HG03439 (cell line): ENCODE results near the gene RFX8.
"Not testable (repeated sequence)": the region's sequence is repeated elsewhere in the genome, so short reads cannot be mapped to it uniquely, and the experiment has no call there.

Experiments used
- ATAC-seq: cut with Tn5 transposase; IDR thresholded peaks from one replicate; pipeline ENCODE4 v1.9.1; 2021; ENCODE audit warnings: mild to moderate bottlenecking, moderate library complexity; ENCODE audit not compliant: unreplicated experiment

Gene RFX8

DNA sequence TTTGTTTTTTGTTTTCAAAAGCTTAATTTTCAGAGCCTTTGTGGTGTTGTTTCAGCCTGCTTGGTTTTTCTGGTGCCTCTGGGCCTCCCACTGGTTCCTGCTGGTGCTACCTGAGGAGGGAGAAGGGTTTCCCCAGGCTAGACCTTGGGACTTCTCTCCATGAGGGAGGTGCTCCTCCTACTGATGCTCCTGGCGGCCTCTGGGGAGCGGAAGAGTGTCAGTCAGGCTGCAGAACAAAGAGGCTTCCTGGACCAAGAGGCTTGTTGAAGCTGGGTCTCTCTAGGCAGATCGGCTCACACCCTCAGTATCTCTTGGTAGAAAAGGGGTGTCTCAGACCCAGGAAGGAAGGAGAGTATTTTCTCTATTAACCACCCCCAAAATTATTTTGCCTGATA lies 32.2 kb downstream of the RFX8 start:
- ATAC-seq = no peak

DNA sequence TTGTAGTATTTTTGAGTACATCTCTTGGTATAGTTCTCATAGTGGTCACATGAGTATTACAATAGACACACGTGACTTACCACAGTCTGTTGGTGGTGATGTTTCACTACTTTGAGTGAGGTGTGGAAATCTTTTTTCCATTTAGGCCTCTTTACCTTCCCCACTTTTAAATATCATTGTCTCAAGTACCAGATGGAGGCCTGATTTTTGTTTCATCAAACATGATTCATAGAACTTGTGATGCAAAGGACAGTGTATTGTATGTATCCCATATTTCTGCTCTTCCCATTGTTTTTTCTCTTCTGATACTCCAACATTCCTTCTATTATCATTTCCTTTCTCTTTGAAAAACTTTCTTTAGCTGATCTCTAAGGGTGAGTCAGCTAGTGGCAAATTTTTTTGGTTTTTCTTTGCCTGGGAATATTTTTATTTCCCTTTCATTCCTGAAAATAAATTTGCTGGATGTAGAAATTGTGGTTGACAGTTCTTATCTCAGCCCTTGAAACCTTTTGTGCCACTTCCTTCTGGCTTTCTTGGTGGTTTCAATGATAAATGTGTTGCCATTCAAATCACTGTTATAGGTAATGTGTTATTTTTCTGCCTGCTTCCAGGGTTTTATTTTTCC lies 32.8 kb downstream of the RFX8 start:
- no peak for ATAC-seq

DNA sequence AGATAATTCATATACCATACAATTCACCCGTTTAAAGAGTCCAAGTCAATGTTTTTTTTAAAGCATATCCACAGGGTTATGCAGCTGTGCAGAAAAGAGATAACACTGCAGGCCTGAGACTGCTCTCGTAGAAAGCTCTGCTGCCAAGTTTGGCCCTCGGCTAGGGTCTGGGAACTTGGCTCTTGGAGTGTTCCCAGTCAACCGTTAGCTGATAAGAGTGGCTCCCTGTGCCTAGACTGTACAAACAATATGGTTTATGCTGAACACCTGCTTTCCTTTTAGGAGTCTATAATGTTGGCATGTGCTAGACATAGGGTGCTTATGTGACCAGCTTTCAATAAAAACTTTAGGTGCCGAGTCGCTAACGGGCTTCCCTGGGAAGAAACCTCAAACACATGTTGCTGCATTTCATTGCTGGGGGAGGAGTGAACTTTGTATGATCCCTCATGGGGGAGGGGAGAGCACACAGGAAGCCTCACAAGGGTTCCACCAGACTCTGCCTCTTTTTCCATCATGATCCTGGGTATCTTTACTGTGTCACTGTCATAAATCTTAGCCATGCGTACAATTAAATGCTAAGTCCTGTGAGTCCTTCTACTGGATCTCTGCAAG lies 34.7 kb downstream of the RFX8 start:
- ATAC-seq = no peak

DNA sequence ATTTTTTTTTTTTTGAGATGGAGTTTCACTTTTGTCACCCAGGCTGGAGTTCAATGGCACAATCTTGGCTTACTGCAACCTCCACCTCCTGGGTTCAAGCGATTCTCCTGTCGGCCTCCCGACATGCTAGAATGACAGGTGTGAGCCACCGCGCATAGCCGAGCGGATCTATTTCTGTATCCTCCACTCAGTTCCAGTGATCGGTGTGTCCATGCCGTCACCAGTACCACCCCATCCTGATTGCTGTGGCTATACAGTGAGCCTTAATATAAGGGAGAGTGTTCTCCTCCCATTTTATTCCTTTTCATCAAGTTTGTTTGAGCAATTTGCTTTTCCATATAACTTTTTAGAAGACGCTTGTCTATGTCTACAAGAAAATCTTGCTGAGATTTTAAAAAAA lies 35.2 kb downstream of the RFX8 start:
- no peak for ATAC-seq

DNA sequence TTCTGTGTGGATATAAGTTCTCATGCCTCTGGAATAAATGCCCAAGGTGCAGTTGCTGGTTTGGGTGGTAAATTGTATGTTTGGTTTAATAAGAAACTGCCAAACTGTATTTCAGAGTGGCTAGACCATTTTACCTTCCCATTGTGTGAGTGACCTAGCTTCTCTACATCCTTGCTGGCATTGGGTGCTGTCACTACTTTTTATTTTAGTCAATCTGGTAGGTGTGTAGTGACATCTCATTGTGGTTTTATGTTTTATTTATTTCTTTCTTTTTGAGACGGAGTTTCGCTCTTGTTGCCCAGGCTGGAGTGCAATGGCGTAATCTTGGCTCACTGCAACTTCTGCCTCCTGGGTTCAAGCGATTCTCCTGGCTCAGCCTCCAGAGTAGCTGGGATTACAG lies 36.4 kb downstream of the RFX8 start:
- ATAC-seq = not testable (repeated sequence)

DNA sequence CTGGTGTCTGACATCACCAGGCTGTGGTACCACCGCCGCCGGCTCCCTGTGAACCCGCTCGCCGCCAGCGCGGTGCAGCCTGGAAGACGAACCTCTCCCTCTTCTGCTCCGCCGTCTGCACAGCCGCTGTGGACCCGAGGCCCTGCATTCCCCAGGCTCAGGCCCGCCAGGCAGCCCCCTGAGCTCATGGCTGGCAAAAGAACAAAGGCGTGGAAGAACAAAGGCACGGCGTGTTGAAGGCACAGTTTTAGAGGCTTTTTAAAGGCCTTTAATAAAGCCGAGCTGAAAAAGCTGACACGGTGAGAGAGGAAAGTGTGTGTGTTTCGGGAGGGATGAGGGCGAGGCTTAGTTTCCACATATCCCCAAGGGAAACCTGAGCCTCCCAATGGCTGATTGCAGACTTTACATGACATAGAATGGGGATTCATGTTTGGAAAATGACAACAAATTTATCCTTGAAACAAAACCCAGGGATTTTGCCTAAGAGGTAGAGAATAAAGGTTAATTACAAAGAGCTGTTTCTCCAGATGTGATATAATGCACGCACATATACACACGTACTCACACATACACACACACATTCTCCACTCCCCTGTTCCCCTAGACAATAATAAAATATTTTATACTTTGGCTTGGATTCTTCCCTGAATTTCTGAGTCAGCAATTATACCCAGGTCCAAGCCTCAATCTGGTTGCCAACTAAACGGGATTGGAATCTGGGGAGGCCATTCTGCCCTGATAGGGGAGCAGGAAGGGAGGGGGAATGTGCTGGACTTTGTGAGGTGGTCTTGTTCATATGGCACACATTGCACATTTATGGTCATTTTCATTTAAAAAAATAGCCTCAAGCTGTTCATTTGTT lies 39.7 kb downstream of the RFX8 start:
- no peak for ATAC-seq

DNA sequence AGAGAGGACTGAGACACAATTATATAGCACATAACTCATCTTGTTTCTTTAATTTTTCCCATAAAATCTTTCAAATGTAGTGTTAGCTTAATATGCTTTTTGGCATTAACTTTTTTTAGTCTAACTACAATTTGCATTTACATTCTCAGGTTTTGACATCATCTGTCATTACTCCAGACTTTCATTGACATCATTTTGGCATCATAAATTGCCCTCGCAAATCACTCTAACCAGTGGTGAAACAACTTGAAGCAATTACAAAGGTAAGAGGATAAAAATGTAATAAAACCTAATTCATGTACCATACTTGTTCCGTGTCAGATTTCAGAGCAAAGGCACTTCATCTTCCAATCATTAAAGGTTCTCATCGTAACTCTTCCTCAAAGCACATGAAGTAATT lies 41.4 kb downstream of the RFX8 start:
- no peak for ATAC-seq

DNA sequence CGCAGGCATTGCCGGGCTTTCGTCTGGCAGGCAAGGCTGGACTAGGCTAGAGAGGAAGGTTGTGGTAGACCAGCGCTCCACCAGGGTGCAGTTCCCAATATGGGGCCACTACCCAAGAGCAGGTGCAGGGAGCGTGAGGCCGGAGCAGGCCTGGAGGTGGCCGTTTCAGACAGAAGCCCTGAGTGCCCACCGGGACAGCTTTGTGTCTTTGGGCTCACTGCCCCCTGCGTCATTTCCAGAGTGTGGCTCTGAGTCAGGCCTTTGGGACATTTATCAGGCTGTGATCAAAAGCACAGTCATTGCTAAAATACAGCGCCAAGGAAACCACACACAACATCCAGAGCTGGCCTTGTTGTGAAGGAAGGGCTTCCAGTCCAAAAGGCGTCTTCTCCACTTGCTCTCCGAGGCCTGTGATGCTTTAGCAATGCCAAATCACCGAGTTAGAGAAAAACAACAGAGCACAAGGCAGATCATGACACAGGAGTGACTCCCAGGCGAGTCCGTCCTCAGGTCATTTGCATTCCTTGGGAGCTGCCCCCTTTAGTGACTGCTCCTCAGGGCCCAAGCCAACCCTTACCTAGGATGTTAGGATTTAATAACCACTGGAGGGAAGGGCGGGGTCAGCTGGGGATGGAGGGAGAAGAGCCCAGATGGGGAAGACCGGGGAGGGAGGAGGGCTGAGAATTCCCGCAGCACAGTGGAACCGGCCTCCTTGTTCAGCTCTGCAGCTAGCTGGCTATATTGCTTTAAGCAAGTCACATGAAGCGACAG lies 42.3 kb downstream of the RFX8 start:
- no peak for ATAC-seq

DNA sequence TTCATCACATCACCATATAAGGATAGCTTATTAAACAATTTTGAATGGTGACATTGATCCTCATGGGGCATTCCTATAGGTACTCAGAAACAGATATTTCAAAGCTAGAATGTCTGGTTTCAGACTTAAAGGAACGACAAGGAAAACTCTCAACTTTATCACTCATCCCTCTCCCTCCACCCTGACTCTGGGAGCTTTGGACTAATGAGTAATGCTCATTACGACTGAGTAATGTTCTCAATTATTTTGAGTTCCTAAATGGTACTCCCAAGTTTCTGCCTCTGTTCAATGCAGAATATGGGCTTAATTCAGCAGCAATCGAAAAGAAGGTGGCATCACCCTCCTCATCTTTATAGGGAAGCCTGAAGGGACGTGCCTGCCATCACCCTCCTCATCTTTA lies 43.4 kb downstream of the RFX8 start:
- no peak for ATAC-seq

DNA sequence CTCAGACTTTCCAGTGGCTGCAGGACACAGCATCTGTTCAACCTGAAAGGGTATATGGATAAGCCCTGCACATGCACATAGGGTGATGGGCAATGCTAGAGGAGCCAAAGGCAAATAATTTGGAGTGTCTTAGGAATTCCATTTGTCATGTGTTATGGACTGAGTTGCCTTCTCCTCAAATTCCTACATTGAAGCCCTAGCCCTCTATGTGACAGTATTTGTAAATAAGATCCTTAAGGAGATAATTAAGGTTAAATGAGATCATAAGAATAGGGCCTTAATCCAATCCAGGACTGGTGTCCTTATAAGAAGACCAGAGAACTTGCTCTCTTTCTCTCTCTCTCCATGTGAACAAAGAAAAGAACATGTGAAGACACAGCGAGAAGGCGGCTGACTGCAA lies 44.8 kb downstream of the RFX8 start:
- no peak for ATAC-seq

DNA sequence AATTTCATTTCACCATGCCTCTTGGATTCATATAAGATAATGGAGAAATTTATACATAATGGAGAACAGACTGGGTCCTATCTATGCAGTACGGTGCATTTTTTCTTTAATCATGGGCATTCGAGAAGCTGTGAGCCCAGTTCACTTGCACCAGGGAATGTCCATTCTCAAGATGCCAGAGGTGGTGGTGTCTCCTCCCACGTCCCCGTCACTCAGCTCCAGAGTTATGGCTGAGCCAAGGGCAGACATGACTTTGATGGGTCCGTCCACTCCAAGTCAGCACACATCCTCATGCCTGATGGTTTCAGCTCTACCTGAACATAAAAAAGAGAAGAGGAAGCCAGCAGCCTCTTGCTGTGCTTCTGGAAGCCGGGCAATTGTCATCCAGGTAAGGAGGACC lies 45.5 kb downstream of the RFX8 start:
- no peak for ATAC-seq

DNA sequence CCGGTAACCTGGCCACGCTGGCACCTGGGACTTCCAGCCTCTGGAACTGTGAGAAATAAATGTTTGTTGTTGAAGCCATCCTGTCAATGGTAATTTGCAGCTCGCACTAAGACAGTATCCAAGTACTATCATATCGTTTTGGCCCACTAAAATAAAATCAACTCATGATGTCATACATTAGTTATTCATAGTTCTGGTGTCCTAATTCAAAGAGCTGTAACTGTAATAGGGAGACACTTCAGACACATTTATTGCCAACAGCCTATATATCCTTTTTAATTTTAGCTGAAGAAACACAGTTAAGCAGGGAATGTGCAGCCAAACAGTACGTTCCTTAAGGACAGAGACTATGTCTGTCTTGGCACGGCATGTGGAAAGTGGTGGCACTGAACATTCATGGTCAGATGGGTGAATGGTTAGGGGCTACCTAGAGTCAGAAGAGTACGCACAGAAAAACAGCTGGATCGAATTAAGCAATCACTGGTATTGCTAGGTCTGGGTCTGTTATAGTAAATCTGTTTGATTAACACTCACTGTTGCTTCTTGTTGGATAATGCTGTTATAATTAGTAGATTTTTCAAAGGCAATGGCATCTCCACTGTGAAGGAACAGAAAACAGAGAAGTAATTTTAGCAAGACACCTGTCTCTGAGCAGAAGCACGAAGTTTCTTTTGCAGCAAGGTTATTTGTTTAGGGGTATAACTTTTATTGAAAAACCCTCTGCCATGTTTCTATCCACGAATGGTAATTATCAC lies 46.3 kb downstream of the RFX8 start:
- ATAC-seq = no peak

DNA sequence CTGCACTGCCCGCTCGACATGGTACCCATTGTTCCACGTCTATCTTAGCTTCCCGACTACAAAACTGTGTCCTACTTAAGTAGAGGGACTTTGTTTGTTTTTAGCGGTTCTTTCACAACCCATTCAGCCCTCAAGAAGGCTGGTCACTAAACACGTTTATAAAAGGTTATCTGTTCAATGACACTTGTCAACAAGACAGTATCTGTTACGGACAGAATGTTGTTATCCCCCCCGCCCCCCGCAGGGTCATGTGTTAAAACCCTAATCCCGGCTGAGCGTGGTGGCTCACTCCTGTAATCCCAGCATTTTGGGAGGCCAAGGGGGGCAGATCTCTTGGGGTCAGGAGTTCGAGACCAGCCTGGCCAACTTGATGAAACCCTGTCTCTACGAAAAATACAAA lies 47.2 kb downstream of the RFX8 start:
- ATAC-seq = no peak

DNA sequence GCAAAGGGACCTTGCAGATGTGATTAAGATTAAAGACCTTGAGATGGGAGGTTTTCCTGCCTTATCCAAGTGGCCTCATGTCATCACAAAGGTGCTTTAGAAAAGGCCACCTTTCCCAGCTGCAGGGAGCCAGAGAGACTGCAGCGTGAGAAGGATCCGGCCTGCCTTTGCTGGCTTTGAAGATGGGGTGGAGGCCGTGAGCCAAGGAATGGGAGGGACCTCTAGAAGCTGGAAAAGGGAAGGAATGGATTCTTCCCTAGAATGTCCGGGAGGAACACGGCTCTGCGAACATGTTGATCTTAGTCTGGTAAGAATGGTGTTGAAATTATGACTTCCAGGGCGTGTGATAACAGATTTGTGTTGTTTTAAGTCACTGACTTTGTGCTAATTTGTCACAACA lies 47.7 kb downstream of the RFX8 start:
- no peak for ATAC-seq

DNA sequence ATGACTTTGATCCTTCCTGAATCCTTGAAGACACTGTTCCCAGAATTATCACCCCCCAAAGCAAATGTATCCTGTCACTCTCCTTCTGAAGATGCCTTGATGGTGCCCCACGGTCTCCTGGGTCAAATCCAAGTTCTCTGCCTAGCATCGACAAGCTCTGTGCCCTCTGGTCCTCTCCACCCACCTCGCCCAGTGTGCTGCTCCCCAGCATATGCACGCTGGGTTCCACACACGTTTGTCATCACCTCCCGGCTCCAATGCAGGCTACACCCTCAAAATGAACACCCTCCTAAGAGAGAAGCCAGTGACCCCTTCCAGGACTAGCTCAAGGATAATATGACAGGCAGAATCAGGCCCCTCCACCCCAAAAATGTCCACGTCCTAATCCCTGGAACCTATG lies 48.1 kb downstream of the RFX8 start:
- no peak for ATAC-seq

DNA sequence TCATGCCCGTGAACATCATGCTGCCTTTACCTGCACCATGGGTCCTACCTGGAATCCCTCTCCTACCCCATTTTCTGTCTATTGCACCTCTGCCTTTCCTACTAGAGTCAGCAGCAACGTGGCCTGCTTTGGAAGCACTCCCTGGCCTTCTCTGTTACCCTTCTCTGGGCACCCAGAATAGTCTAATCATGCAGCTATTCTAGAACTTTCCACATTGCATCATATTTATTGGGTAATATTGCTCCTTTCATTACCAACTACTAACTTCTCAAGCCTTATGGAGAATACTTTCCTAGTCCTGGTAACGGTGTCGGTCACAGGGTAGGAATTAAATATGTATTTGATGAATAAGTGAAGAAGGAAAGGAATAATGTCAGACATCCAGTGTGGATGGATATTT lies 54.3 kb downstream of the RFX8 start:
- ATAC-seq = no peak

DNA sequence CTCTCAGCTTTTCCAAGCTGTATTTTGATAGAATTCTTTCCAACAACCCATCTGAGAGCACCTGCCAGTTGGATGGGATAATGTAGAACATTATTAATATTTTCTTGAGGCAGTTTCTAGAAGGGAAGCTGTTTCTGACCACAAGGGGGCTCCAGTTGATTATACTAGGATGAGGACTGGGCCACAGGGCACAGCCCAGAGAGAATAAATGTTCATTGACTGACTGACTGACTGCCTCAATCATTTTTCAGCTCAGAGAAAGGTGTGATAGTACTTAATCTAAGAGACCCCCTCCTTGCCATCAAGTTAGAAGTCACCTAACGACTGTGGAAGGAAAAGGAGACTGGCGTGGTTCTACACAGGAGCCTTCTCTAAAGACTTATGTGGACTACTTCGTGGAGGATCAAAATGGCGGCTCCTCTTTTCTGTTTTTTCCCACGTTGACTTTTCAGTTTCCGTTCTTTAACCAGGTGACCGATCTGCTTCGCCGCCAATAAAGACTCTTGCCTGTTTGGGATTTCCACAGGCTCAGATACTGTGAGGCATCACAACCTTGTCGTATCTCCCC lies 55.7 kb downstream of the RFX8 start:
- ATAC-seq = no peak

DNA sequence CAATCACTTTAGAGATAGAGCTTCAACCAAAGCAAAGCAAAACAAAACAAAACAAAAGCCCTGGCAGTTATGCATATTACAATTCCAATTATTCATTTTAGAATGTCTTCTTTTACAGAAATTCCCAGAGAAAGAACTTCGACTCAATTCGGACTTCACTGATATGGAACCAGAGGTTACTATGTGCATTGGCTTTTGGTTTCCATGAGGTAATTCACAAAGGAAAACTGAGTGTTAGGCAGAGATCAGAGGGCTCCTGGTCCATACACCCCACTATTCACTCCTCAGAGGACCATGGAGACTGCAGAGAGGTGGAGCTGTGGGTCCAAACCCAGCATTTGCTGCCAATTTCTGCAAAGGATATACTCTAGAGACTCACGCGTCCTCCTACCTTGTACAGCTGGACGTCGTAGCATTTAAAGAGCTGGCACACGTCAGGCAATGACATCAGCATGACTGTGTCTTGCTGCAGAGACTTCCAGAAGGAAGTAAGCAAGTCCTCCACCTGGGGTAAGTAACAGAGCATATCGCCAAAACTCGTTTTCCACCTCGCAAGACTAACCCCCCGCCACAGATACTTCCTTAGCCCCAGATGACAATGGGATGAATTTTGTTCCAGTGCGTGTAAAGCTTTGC lies 56.3 kb downstream of the RFX8 start:
- no peak for ATAC-seq

DNA sequence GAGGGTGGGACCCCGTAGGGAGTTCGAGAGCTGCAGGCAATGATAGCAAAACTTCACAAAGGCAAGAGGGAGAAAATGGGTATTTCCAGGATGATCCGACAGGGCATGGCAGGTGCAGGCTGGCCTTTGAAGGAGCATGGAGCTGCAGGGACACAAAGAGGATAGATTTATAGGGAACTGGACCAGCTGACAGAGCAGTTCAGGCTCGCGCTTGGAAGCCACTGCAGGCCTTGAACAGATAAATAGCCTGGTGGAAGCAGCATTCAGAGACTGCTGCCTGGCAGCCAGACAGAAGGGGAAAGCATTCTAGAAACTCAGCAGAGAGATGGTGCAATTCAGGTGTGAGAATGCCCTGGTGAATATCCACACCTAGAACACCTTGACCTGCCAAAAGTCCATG lies 58.3 kb downstream of the RFX8 start:
- no peak for ATAC-seq

DNA sequence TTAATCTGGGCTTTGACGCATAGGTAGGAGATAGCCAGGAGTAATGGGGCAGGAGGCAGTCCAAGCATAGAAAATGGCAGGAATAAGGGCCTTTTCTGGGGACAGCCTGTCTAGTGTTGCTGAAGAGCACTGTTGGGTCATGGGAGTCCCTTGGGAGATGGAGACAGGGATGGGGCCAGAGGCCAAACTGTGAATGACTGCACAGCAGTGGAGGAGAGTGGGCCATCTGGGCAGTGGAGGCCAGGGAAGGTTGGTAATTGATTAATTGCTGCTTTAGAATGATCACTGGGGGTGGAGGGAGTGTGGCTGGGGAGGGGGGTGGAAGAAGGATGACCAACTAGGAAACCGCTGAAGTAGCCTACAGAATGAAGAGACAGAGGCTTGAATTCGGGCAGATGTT lies 59.0 kb downstream of the RFX8 start:
- ATAC-seq = no peak
